H1 (cell line): ENCODE measurements around the gene LRRC61. TPM values are rescaled to one million over a fixed set of nuclear protein-coding genes. Genes with fewer than 3 reads are reported as not detected.

Source experiments
- CHD1 ChIP-seq: IDR thresholded peaks from 2 replicates; pipeline ENCODE4 v1.6.1; 2012; ENCODE audit warnings: low read depth, low read length, improper control_type of control experiment
- CHD2 ChIP-seq: IDR thresholded peaks from 2 replicates; pipeline ENCODE4 v1.6.1; 2012; ENCODE audit warnings: low read length, improper control_type of control experiment
- KDM5A ChIP-seq: fragments of 200-600 bp; IDR thresholded peaks from 2 replicates; pipeline ENCODE4 v1.7.1; 2012; ENCODE audit warnings: mild to moderate bottlenecking, low read length, inconsistent platforms, mixed read lengths
- RAD21 ChIP-seq, 2 experiments: IDR thresholded peaks in 1 of 2; conservative IDR thresholded peaks in 1 of 2; 2 replicates each; pipeline ENCODE4 v1.6.1; 2011; ENCODE audit warnings: low read depth in 2 of 2, low read length in 2 of 2, improper control_type of control experiment in 1 of 2, inconsistent platforms in 1 of 2, mild to moderate bottlenecking in 1 of 2, moderate library complexity in 1 of 2
- RFX5 ChIP-seq: IDR thresholded peaks from 2 replicates; pipeline ENCODE4 v1.6.1; 2011; ENCODE audit warnings: low read depth, low read length, improper control_type of control experiment, borderline replicate concordance
- SP1 ChIP-seq: IDR thresholded peaks from 2 replicates; pipeline ENCODE4 v1.6.1; 2011; ENCODE audit warnings: low read depth, low read length
- ZNF274 ChIP-seq: IDR thresholded peaks from 2 replicates; pipeline ENCODE4 v1.7.0; 2012; ENCODE audit warnings: low read length, borderline replicate concordance; ENCODE audit errors: extremely low read depth
- polyA plus RNA-seq, 7 experiments: library from polyadenylated mRNA; depleted of rRNA in 3 of 7; stranded (reverse) in 5 of 7; unstranded in 2 of 7; fragments of >200 nt in 5 of 7; fragments of 200-250 nt in 2 of 7; gene quantifications; 1 replicate in 5 of 7; 2 replicates in 1 of 7; 4 replicates in 1 of 7; pipeline versions ENCODE4 v1.2.1 to v1.2.3, GENCODE V29; 2011 to 2013; ENCODE audit warnings: missing spikeins in 2 of 7, mixed read lengths in 2 of 7
- total RNA-seq: library from RNA; stranded (reverse); fragmentation: NEBNext Ultra II Directional; extraction: Animal tissue kit (Norgen Biotek cat#: 25700); gene quantifications from 2 replicates; pipeline ENCODE4 v1.2.1, GENCODE V29; 2021
- TF ChIP-seq, protein P1 (sequence below): IDR thresholded peaks from 2 replicates; pipeline ENCODE4 v1.6.1; 2012; ENCODE audit warnings: inconsistent platforms

Gene LRRC61
- total and polyA plus RNA-seq, 2 of the 8 experiments (the other 6 are each of a cell fraction or from before 2014, with no cell fraction given), result 0.73 to 44.8 TPM

DNA sequence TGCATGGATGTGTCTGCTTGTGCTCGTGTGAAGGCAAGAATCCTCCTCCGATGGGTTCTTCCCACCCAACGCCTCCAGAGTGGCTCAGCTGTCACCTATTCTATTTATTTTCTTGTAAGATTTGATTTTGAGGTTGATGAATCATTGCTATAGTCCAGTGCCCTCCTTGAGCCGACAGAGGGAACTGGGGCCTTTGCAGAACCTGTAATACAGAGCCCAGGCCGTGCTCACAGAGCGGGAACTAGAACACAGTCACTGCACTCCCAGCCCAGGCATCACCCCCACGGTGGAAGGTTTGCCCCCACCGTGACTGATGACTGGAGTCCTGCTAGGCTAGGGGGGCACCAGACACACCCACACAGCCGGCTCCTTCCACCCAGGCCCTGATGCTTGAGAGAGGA is 16.3 kb downstream of the LRRC61 start (continued):
- no peak for TF ChIP-seq RFX5
- TF ChIP-seq KDM5A, result no peak
- no peak for TF ChIP-seq RAD21 (IDR thresholded peaks at IDR 0.05 in 1 of 2, conservative IDR thresholded peaks at IDR 0.05 in 1 of 2; ENCODE audit: low read depth in 2 of 2, low read length in 2 of 2)
- TF ChIP-seq SP1, result no peak
- TF ChIP-seq CHD1, result no peak
- no peak for TF ChIP-seq ZNF274
- no peak for TF ChIP-seq CHD2
- TF ChIP-seq, protein P1, sequence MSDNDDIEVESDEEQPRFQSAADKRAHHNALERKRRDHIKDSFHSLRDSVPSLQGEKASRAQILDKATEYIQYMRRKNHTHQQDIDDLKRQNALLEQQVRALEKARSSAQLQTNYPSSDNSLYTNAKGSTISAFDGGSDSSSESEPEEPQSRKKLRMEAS, result no peak
- TF ChIP-seq, all 59 proteins: peak for 0
